ENCODE data around the gene ULK2. TPM values are rescaled to one million over a fixed set of nuclear protein-coding genes. Genes with fewer than 3 reads are reported as not detected.

Gene ULK2
- total RNA-seq, 4 donors from 2014 or later = 7.4 to 20.4 (median 14.2) TPM

- Histone ChIP-seq H3K4me1 (peaks cover 0 to 4% of the 10 kb centered on the region in 2 donors), H3K9me3 (no peaks in the 10 kb centered on the region), H3K4me3 (no peak overlapping the region), H3K27ac (no peak overlapping the region), H3K36me3 (no peaks in the 10 kb centered on the region), H3K27me3 (no peaks in the 10 kb centered on the region)
- in situ Hi-C loops (cut with MboI; ENCODE audit: low sequenced_read_pairs in 4 of 4) = no loop called here
- intact Hi-C loops (cut with DNase I; ENCODE audit: low total_unique reads) = no loop called here
- DNase-seq (no peak), ATAC-seq (no peak)
- TF ChIP-seq CTCF (IDR thresholded peaks at IDR 0.05 in 4 of 5, conservative IDR thresholded peaks at IDR 0.05 in 1 of 5) (no peak), POLR2A (IDR thresholded peaks at IDR 0.05) (no peak)
These were observed 126.8 kb downstream of the ULK2 start for GRCh38 chr17:19740933-19741332.

GRCh38 chr17:19739241-19740201 is 128.2 kb downstream of the ULK2 start:
- no peaks in the 10 kb centered on the region for H3K4me1 ChIP-seq
- H3K27me3 ChIP-seq = no peaks in the 10 kb centered on the region
- intact Hi-C loops (cut with DNase I; ENCODE audit: low total_unique reads) = no loop called here
- H3K4me3 ChIP-seq = no peak overlapping the region
- H3K27ac ChIP-seq = no peak overlapping the region
- in situ Hi-C loops (cut with MboI; ENCODE audit: low sequenced_read_pairs in 4 of 4) = loop anchor here in 2 of 4 donors (10.0 kb wide), 2 partner anchors 65 to 75 kb away; no protein-coding TSS in a partner anchor
- ATAC-seq (no peak), DNase-seq (no peak)
- TF ChIP-seq POLR2A (IDR thresholded peaks at IDR 0.05) = no peak
- no peak for TF ChIP-seq CTCF (IDR thresholded peaks at IDR 0.05 in 4 of 5, conservative IDR thresholded peaks at IDR 0.05 in 1 of 5)
- no peaks in the 10 kb centered on the region for H3K9me3 ChIP-seq
- no peaks in the 10 kb centered on the region for H3K36me3 ChIP-seq

- in situ Hi-C loops (cut with MboI; ENCODE audit: low sequenced_read_pairs in 4 of 4) = loop anchor here in 2 of 4 donors (10.0 kb wide), 2 partner anchors 64 to 74 kb away; no protein-coding TSS in a partner anchor
- H3K4me3 ChIP-seq = no peak overlapping the region
- H3K9me3 ChIP-seq = no peaks in the 10 kb centered on the region
- H3K4me1 ChIP-seq = no peaks in the 10 kb centered on the region
- H3K27me3 ChIP-seq = no peaks in the 10 kb centered on the region
- H3K27ac ChIP-seq = no peak overlapping the region
- DNase-seq = no peak
- ATAC-seq = no peak
- intact Hi-C loops (cut with DNase I; ENCODE audit: low total_unique reads) = no loop called here
- H3K36me3 ChIP-seq = no peaks in the 10 kb centered on the region
- TF ChIP-seq CTCF (IDR thresholded peaks at IDR 0.05 in 4 of 5, conservative IDR thresholded peaks at IDR 0.05 in 1 of 5) (no peak), POLR2A (IDR thresholded peaks at IDR 0.05) (no peak)
These were observed 129.0 kb downstream of the ULK2 start for GRCh38 chr17:19738757-19739156.

GRCh38 chr17:19738073-19738449 is 129.7 kb downstream of the ULK2 start:
- ATAC-seq (no peak), DNase-seq (no peak)
- no peak for TF ChIP-seq CTCF (IDR thresholded peaks at IDR 0.05 in 4 of 5, conservative IDR thresholded peaks at IDR 0.05 in 1 of 5)
- no peak for TF ChIP-seq POLR2A (IDR thresholded peaks at IDR 0.05)
- Histone ChIP-seq H3K27me3 (no peaks in the 10 kb centered on the region), H3K36me3 (no peaks in the 10 kb centered on the region), H3K9me3 (no peaks in the 10 kb centered on the region), H3K4me3 (no peak overlapping the region), H3K27ac (no peak overlapping the region), H3K4me1 (no peaks in the 10 kb centered on the region)
- in situ Hi-C loops (cut with MboI; ENCODE audit: low sequenced_read_pairs in 4 of 4) (loop anchor here in 2 of 4 donors (10.0 kb wide), 2 partner anchors 63 to 73 kb away; no protein-coding TSS in a partner anchor), intact Hi-C loops (cut with DNase I; ENCODE audit: low total_unique reads) (no loop called here)
